Transverse colon (tissue), 4 donors: Measurements from ENCODE around the gene ABCD4. TPM values are rescaled to one million over a fixed set of nuclear protein-coding genes. Genes with fewer than 3 reads are reported as not detected.

ENCODE experiments used
- DNase-seq: peaks from one replicate; pipeline ENCODE4 v3.0.0-alpha.2; 2019
- H3K27ac ChIP-seq, 4 donors: fragments of 200-600 bp; sonication (generic); 2 replicates each; pipeline ENCODE4 v1.5.1; 2016 to 2018; ENCODE audit warnings: inconsistent platforms in 4 of 4
- H3K27me3 ChIP-seq: fragments of 200-600 bp; sonication (generic); 2 replicates; pipeline ENCODE4 v1.5.1; 2017; ENCODE audit warnings: inconsistent platforms
- H3K36me3 ChIP-seq, 4 donors: fragments of 200-600 bp; sonication (generic); 2 replicates each; pipeline ENCODE4 v1.5.1; 2017 to 2019; ENCODE audit warnings: inconsistent platforms in 4 of 4
- H3K4me1 ChIP-seq, 4 donors: fragments of 200-600 bp; sonication (generic); 2 replicates each; pipeline ENCODE4 v1.5.1; 2017 to 2020; ENCODE audit warnings: inconsistent platforms in 4 of 4
- H3K4me3 ChIP-seq, 4 donors: fragments of 200-600 bp; sonication (generic); 1 replicate in 1 of 4; 2 replicates in 3 of 4; pipeline versions ENCODE4 v1.5.1 to v1.6.1; 2017 to 2019; ENCODE audit warnings: inconsistent platforms in 4 of 4
- H3K9me3 ChIP-seq, 2 donors: fragments of 200-600 bp; sonication (generic); 2 replicates each; pipeline ENCODE4 v1.5.1; 2017 to 2019; ENCODE audit warnings: inconsistent platforms in 2 of 2
- EP300 ChIP-seq: sonication (generic); formaldehyde crosslinking; IDR thresholded peaks from one replicate; pipeline ENCODE4 v1.6.1; 2017; ENCODE audit warnings: antibody characterized with exemption, low read depth
- POLR2A ChIP-seq: fragments of 450-650 bp; IDR thresholded peaks from one replicate; pipeline ENCODE4 v1.6.1; 2016; ENCODE audit warnings: antibody characterized with exemption, mild to moderate bottlenecking, moderate library complexity
- POLR2AphosphoS5 ChIP-seq, 3 donors: sonication (generic); formaldehyde crosslinking; IDR thresholded peaks; one replicate each; pipeline ENCODE4 v1.6.1; 2016; ENCODE audit warnings: antibody characterized with exemption in 3 of 3
- WGBS, 2 donors: methylation state at CpG; one replicate each; pipeline ENCODE4 v1.1.5; 2018; ENCODE audit warnings: low coverage in 1 of 2; 5-methylcytosine and 5-hydroxymethylcytosine counted together
- in situ Hi-C, 4 donors: fragments of 200-750 bp; cut with MboI; loops; one replicate each; pipeline versions ENCODE4 v1.15.0 to v1.15.1; 2017; ENCODE audit warnings: low sequenced_read_pairs in 3 of 4, low pct_ligation_motif_present in 1 of 4, low pct_unique_long_range_greater_than_20kb in 1 of 4
- intact Hi-C: fragments of 100-400 bp; cut with DNase I; formaldehyde crosslinking; loops from one replicate; pipeline ENCODE4 v1.15.1; 2023; ENCODE audit warnings: low total_unique reads
- total RNA-seq, 4 donors: library from RNA; depleted of rRNA; stranded (reverse); fragments of >200 nt; gene quantifications; one replicate each; pipeline ENCODE4 v1.1.0, GENCODE V29; 2016
- TF ChIP-seq, protein P1 (sequence below), 5 experiments: fragments of 200-600 bp in 3 of 5; fragments of 450-650 bp in 2 of 5; sonication (generic) in 3 of 5; IDR thresholded peaks; 1 replicate in 2 of 5; 2 replicates in 3 of 5; pipeline ENCODE4 v1.5.1; 2016 to 2017; ENCODE audit warnings: antibody characterized with exemption in 5 of 5, inconsistent platforms in 3 of 5, mild to moderate bottlenecking in 2 of 5, moderate library complexity in 1 of 5

ABCD4 gene
- total RNA-seq, 4 donors from 2014 or later = 51.6 to 107 (median 73.1) TPM

GRCh38 chr14:74267588-74267987, 35.1 kb downstream of the ABCD4 start:
- Histone ChIP-seq H3K27me3 (peaks cover 11% of the 10 kb centered on the region), H3K4me1 (no peaks in the 10 kb centered on the region), H3K4me3 (no peak overlapping the region), H3K36me3 (no peaks in the 10 kb centered on the region), H3K27ac (no peak overlapping the region), H3K9me3 (no peaks in the 10 kb centered on the region)
- intact Hi-C loops = no loop called here
- DNase-seq = no peak
- TF ChIP-seq POLR2AphosphoS5 (IDR thresholded peaks at IDR 0.05) (no peak), POLR2A (no peak), EP300 (no peak)
- TF ChIP-seq, protein P1, sequence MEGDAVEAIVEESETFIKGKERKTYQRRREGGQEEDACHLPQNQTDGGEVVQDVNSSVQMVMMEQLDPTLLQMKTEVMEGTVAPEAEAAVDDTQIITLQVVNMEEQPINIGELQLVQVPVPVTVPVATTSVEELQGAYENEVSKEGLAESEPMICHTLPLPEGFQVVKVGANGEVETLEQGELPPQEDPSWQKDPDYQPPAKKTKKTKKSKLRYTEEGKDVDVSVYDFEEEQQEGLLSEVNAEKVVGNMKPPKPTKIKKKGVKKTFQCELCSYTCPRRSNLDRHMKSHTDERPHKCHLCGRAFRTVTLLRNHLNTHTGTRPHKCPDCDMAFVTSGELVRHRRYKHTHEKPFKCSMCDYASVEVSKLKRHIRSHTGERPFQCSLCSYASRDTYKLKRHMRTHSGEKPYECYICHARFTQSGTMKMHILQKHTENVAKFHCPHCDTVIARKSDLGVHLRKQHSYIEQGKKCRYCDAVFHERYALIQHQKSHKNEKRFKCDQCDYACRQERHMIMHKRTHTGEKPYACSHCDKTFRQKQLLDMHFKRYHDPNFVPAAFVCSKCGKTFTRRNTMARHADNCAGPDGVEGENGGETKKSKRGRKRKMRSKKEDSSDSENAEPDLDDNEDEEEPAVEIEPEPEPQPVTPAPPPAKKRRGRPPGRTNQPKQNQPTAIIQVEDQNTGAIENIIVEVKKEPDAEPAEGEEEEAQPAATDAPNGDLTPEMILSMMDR (IDR thresholded peaks at IDR 0.05) = no peak
- WGBS, 2 donors = 64 to 82% methylated on average over 2 to 3 of the region's 3 CpGs
- in situ Hi-C loops = no loop called here

DNA sequence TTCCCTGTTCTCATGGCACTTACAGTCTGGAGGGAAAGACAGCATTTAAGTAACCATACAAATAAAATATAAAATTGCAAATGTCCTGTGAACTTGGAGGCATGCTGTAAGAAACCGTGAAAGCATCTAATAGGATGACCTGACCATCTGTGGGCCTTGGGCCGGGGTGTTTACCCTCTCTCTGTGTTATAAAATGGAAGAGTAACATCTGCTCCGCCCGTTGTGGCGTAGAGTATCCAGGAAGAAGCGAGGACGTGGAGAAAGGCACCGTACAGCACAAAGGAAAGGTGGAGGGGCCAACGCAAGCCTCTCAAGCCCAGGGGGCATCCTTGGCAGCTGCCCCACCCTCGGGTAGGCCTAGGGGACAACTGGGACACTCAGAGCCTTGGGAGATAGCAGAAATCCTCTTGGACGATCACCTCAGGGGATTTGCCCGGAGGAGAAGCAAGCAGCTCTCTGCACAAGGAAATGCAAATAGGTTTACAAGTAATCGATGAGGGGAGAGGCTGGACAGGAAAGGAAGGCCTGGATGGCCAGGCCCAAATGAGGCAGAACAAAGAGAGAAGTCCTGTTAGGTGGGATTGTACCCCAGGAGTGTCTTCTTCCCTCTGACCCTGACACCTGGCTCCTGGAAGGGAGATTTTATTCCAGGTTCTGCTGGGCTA, 37.3 kb downstream of the ABCD4 start:
- Histone ChIP-seq H3K36me3 (no peaks in the 10 kb centered on the region), H3K9me3 (no peaks in the 10 kb centered on the region), H3K27me3 (no peaks in the 10 kb centered on the region), H3K4me3 (no peak overlapping the region), H3K27ac (no peak overlapping the region), H3K4me1 (no peaks in the 10 kb centered on the region)
- DNase-seq = no peak
- TF ChIP-seq EP300 = no peak
- no peak for TF ChIP-seq POLR2A
- TF ChIP-seq, protein P1 (IDR thresholded peaks at IDR 0.05) = no peak
- in situ Hi-C loops = no loop called here
- intact Hi-C loops = no loop called here
- 33 to 47% methylated on average over 7 to 13 of the region's 13 CpGs for WGBS, 2 donors

DNA sequence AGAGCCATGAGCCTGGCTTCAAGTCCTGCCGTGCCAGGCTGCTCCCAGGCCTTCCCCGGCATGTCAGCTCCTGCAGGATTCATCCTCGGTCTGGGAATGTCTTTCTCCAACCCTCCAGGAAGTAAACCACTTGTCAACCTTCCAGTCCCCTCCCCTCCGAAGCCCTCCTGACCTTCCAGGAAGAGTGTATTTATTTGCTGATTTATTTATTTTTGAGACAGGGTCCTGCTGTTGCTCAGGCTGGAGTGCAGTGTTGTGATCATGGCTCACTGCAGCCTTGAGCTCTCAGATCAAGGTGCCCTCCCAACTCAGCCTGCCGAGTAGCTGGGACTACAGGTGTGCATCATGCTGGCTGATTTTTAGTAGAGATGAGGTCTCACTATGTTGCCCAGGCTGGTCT, 38.8 kb downstream of the ABCD4 start:
- in situ Hi-C loops = no loop called here
- H3K36me3 ChIP-seq = no peaks in the 10 kb centered on the region
- no peaks in the 10 kb centered on the region for H3K4me1 ChIP-seq
- peaks cover 5% of the 10 kb centered on the region for H3K27me3 ChIP-seq
- no peak for DNase-seq
- no peak overlapping the region for H3K27ac ChIP-seq
- TF ChIP-seq EP300 (no peak), POLR2A (no peak), POLR2AphosphoS5 (IDR thresholded peaks at IDR 0.05) (no peak)
- TF ChIP-seq, protein P1 (IDR thresholded peaks at IDR 0.05) = no peak
- 71% methylated on average over 5 of the region's 5 CpGs; no CpG with 5 or more reads in 1 of the 2 donors for WGBS, 2 donors
- no peaks in the 10 kb centered on the region for H3K9me3 ChIP-seq
- intact Hi-C loops = no loop called here
- no peak overlapping the region for H3K4me3 ChIP-seq

DNA sequence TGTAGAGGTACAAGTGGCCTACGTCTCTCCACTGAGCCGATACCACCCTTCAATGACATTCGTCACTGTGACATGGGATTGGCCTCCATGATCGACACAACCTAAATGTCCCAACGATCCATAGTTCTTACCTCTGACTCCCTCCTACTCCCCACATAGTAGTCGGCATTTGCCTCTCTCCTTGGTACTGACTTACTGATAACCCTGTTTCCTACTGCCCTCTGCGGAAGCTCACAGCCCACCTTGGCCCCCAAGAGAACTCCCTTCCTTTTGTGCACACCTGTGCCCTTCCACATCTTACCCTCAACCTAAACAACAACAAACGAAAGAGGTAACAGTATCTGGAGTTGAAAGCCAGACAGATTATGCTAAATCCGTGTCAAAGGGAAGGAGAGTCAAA, 39.6 kb downstream of the ABCD4 start:
- no peak overlapping the region for H3K27ac ChIP-seq
- H3K4me3 ChIP-seq = no peak overlapping the region
- H3K27me3 ChIP-seq = peaks cover 12% of the 10 kb centered on the region
- in situ Hi-C loops = no loop called here
- intact Hi-C loops = no loop called here
- peaks cover 0 to 3% (median 2%) of the 10 kb centered on the region in 4 donors for H3K4me1 ChIP-seq
- H3K36me3 ChIP-seq = no peaks in the 10 kb centered on the region
- no peak for TF ChIP-seq POLR2AphosphoS5 (IDR thresholded peaks at IDR 0.05)
- TF ChIP-seq POLR2A = no peak
- TF ChIP-seq EP300 = no peak
- TF ChIP-seq, protein P1 (IDR thresholded peaks at IDR 0.05) = no peak
- WGBS, 2 donors = 85 to 86% methylated on average over 8 to 9 of the region's 9 CpGs
- no peak for DNase-seq
- no peaks in the 10 kb centered on the region for H3K9me3 ChIP-seq
